ENCODE measurements around the gene ATP11A.

Gene ATP11A

GRCh38 chr13:112928020-112928971 is 238.5 kb downstream of the ATP11A start:
- no peak for DNase-seq (ENCODE audit: low read depth in 2 of 2)

- DNase-seq (ENCODE audit: low read depth in 2 of 2) = no peak
Measured at GRCh38 chr13:112928972-112929782, 239.3 kb downstream of the ATP11A start.

GRCh38 chr13:112929783-112930055 is 239.9 kb downstream of the ATP11A start:
- DNase-seq (ENCODE audit: low read depth in 2 of 2) = no peak

GRCh38 chr13:112930192-112930591 is 240.4 kb downstream of the ATP11A start:
- no peak for DNase-seq (ENCODE audit: low read depth in 2 of 2)

- no peak for DNase-seq (ENCODE audit: low read depth in 2 of 2)
Measured at GRCh38 chr13:112931028-112931934, 241.4 kb downstream of the ATP11A start.

GRCh38 chr13:112932971-112933370 is 243.1 kb downstream of the ATP11A start:
- no peak for DNase-seq (ENCODE audit: low read depth in 2 of 2)

- DNase-seq (ENCODE audit: low read depth in 2 of 2) = no peak
Measured at GRCh38 chr13:112933649-112934048, 243.8 kb downstream of the ATP11A start.

GRCh38 chr13:112934078-112934477 is 244.2 kb downstream of the ATP11A start:
- no peak for DNase-seq (ENCODE audit: low read depth in 2 of 2)
